T1000 (cell line): ENCODE measurements around the gene KCMF1.
A peak's percentile ranks its signal among the peaks of the same experiment; 100 is the strongest.

Experiments used
- DNase-seq: peaks from one replicate; lab custom pipeline; 2025; ENCODE audit warnings: mixed read lengths; lab: John Stamatoyannopoulos, UW

The KCMF1 gene

DNA sequence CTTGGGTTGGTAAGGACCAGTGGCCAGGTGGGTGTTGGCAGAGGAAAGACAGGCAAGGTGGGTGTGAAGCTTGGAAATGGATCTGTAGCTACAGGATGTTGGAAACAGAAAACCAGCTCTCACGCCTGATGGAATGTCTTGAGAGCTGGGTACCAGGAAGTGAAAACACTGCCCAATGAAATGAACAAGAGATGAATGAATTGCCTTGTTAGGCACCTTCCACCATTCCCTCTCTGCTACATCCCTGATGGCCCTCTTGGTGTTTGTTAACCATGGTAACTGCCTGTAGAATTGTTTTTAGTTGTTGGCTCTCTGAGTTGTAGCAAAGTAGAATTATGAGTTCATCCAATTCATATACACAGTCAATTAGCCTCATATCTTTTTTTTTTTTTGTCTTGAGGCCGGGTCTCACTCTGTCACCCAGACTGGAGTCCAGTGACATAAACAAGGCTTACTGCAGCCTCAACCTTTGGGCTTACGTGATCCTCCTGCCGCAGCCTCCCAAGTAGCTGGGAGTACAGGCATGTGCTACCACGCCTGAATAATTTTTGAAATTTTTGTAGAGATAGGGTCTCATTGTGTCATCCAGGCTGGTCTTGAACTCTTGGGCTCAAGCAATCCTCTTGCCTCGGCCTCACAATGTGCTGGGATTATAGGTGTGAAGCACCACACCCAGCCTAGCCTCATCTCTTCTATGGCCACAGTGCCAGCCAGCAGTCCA, 9.5 kb downstream of the KCMF1 start:
- no peak for DNase-seq

GRCh38 chr2:84986018-84986417, 15.1 kb downstream of the KCMF1 start:
- no peak for DNase-seq

- DNase-seq: no peak
Observed at GRCh38 chr2:84989422-84989821, 18.5 kb downstream of the KCMF1 start.

DNA sequence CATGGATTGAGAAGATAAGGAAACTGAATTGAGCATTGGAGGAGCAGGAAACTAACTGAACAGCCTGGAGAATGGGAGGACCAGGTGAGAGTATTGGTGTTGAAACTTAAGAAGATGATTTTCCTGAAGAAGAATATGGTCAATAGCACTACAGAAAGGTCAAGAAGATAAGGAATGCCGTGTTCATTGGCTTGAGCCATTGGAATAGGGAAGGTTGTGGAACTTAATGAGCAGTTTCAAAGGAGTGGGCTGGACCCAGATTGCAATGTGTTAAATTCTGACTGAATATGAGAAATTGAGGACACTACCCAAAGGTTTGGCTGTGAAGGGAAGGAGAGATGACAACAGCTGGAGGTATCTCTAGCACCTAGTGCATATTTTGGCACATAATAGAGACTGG, 19.0 kb downstream of the KCMF1 start:
- DNase-seq: no peak

DNA sequence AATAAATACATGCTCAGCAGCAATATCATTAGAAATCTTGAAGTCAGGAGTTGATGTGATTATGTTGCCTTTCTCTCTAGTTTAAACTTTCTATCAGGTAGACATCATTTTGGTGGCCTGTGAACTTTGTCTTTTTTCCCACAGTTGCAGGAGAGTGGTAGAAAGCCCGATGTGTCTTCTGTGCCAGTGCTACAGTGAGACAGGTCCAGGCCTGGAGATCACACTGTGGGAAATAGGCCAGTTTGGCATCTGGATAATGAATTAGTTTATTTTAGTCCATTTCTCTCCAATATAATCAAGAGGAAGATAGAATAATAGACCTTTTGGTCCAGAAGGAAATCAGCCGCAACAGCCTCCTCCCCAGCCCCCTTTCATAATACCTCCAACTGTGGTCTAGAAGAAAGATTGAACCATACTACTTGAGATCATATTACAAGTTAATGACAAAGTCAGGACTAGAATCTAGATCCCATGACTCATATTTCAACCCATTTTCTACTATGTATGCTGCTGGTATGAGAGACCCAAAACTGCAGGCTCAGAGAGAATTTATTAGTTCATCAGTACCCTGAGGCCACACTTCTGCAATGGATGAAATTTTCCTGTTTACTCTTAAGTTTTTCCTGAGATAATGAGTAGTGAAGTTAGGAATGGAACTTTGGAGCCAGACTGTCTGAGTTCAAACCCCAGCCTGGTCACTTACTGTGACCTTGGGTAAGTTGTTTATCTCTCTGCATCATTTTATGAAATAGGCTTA, 20.6 kb downstream of the KCMF1 start:
- DNase-seq: peak; percentile 59

- DNase-seq: no peak
Observed at GRCh38 chr2:84995826-84996225, 24.9 kb downstream of the KCMF1 start.

DNA sequence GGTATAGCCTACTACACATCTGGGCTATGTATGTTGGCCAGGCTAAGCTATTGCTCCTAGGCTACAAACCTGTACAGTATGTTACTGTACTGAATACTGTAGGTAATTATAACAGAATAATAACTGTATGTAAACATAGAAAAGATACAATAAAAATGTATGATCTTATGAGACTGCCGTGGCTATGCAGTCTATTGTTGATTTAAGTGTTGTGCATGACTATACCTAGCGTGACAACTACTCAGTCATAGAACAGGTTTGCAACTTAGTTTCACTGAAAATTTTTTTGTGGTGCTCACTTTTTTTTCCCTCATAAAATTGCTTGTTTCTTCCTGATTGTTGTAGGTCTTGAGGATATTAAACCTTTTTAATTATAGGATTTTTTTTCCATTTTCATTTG, 25.9 kb downstream of the KCMF1 start:
- DNase-seq: no peak

GRCh38 chr2:84999553-84999955, 28.6 kb downstream of the KCMF1 start:
- no peak for DNase-seq

DNA sequence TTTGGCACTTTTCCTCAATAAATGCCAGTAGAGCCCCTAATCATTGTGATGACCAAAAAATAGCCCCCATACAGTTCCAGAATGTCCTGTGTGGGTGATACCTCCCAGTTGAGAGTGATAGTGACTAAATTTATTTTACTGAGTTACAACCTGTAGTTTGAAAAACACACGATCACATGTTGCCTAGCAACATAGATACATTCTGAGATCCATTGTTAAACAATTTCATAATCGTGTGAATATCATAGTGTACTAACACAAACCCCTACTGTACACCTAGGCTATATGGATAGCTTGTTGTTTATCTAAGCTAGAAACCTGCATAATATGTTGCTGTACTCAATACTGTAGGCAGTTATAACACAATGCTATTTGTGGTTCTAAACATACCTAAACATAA, 30.6 kb downstream of the KCMF1 start:
- DNase-seq: no peak

DNA sequence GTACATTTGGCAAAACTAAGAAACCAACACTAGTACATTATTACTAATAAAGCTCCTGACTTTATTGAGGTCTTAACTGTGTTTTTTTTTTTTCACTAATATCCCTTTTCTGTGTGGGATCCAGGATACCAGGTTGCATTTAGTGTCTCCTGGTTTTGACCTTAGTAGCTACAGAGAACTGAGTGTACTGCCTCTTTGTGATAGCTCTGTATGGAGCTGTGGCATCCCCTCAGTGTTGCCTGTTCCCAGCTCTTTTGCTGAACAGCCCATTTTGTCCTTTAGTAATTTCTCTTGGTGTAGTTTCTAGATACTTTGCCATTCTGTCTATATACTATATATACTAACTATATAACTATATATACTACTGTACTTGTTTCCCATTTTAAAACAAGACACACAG, 31.6 kb downstream of the KCMF1 start:
- DNase-seq: no peak

GRCh38 chr2:85008252-85008651, 37.3 kb downstream of the KCMF1 start:
- no peak for DNase-seq

GRCh38 chr2:85009019-85009618, 38.2 kb downstream of the KCMF1 start:
- DNase-seq: no peak

- no peak for DNase-seq
Observed at GRCh38 chr2:85010404-85010803, 39.4 kb downstream of the KCMF1 start.

GRCh38 chr2:85011098-85011497, 40.1 kb downstream of the KCMF1 start:
- no peak for DNase-seq

DNA sequence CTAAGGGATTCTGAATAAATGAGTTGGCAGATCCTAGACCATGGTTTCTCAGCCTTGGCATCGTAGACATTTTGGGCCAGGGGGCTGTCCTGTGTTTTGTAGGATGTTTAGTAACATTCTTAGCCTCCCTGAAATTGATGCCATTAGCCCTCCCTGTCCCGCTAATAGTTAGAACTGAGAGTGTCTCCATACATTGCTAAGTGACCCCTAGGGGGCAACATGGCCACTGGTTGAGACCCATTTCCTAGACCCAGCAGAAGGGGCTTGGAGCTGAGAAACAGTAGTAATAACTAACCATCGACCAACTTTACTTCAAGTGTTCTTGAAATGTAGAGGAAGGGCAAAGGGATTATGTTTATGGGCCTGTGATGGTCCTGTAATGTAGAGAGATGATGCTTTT, 40.8 kb downstream of the KCMF1 start:
- DNase-seq: no peak

DNA sequence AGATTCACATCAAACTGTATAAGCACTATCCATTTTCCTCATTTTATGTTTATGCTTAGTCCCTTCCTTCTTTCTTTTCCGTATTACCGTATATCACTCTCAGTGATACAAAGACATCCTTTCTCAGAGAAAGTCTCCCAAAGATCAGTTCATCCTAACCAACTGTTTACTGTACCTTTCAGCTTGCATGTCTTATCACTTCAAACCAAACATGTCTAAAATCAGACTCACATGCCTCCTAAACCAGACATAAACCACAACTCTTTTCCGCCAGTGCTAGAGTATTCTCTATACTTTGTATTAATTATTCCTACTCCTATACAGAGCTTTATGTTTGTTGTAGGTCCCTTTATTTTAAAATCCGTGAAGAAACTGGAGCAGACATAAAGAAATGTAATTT, 41.5 kb downstream of the KCMF1 start:
- no peak for DNase-seq

- DNase-seq: no peak
Observed at GRCh38 chr2:85012855-85013254, 41.9 kb downstream of the KCMF1 start.

GRCh38 chr2:85015653-85016360, 44.8 kb downstream of the KCMF1 start:
- no peak for DNase-seq

DNA sequence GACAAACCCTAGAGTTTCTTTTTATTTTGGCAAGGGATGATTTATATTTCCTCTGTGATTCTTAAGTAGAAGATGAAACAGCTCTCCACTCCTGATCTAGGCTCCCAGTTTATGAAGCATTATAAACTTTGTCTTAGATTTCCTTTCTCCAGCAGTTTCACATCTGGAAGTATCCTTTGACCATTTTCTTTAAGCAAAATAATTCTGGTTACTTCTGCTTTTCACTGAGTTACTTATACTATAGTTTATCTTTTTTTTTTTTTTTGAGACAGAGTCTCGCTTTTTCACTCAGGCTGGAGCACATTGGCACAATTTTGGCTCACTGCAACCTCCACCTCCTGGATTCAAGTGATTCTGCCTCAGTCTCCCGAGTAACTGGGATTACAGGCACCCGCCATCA, 45.5 kb downstream of the KCMF1 start:
- no peak for DNase-seq

DNA sequence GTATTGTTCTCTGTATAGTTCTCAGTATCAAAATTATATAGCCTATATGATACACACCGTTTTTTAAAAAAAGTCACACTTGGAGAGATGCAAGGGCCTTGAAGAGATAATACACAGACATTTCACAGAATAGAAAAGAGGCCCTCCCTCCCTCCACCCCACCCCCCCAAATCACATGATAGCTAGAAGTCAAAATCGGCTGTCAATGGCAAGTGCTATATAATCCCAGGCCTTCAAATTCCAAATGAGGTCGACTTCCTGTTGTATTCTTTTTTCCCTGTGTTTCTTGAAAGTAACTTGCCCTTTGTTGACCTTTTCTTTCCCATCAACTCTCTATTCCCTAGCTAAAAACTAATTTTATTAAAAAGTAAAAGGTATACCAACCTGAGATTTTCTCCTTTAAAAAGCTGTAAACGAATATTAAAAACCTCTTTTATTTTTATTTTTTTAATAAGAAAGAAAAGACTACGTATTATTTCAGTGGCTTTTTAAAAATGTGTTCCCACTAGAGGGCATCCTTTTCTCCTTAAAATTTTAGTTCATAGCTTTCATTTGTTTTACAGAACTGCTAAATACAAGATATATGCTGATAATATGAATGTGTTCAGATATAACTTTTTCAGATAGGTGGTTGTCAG, 46.6 kb downstream of the KCMF1 start:
- DNase-seq: no peak

- DNase-seq: no peak
Observed at GRCh38 chr2:85018049-85018447, 47.1 kb downstream of the KCMF1 start.

- no peak for DNase-seq
Observed at GRCh38 chr2:85019121-85019520, 48.2 kb downstream of the KCMF1 start.
